Transverse colon (tissue), 4 donors: Measurements from ENCODE around the gene RASEF.

Source experiments
- EP300 ChIP-seq: sonication (generic); formaldehyde crosslinking; IDR thresholded peaks from one replicate; pipeline ENCODE4 v1.6.1; 2017; ENCODE audit warnings: antibody characterized with exemption, low read depth
- POLR2A ChIP-seq: fragments of 450-650 bp; IDR thresholded peaks from one replicate; pipeline ENCODE4 v1.6.1; 2016; ENCODE audit warnings: antibody characterized with exemption, mild to moderate bottlenecking, moderate library complexity
- POLR2AphosphoS5 ChIP-seq, 3 donors: sonication (generic); formaldehyde crosslinking; IDR thresholded peaks; one replicate each; pipeline ENCODE4 v1.6.1; 2016; ENCODE audit warnings: antibody characterized with exemption in 3 of 3
- TF ChIP-seq, protein P1 (sequence below), 5 experiments: fragments of 200-600 bp in 3 of 5; fragments of 450-650 bp in 2 of 5; sonication (generic) in 3 of 5; IDR thresholded peaks; 1 replicate in 2 of 5; 2 replicates in 3 of 5; pipeline ENCODE4 v1.5.1; 2016 to 2017; ENCODE audit warnings: antibody characterized with exemption in 5 of 5, inconsistent platforms in 3 of 5, mild to moderate bottlenecking in 2 of 5, moderate library complexity in 1 of 5

DNA sequence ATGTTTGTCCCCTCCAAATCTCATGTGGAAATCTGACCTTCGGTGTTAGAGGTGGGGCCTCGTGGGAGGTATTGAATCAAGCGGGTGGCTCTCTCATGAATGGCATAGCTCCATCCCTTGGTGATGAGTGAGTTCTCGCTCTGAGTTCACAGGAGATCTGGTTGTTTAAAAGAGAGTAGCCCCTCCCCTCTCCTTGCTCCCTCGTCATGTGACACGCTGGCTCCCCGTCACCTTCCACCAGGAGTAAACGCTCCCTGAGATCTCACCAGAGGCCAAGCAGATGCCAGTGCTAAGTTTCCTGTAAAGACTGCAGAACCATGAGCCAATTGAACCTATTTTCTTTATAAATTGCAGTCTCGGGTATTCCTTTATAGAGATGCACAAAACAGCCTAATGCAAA is 74.5 kb downstream of the RASEF start:
- TF ChIP-seq, protein P1, sequence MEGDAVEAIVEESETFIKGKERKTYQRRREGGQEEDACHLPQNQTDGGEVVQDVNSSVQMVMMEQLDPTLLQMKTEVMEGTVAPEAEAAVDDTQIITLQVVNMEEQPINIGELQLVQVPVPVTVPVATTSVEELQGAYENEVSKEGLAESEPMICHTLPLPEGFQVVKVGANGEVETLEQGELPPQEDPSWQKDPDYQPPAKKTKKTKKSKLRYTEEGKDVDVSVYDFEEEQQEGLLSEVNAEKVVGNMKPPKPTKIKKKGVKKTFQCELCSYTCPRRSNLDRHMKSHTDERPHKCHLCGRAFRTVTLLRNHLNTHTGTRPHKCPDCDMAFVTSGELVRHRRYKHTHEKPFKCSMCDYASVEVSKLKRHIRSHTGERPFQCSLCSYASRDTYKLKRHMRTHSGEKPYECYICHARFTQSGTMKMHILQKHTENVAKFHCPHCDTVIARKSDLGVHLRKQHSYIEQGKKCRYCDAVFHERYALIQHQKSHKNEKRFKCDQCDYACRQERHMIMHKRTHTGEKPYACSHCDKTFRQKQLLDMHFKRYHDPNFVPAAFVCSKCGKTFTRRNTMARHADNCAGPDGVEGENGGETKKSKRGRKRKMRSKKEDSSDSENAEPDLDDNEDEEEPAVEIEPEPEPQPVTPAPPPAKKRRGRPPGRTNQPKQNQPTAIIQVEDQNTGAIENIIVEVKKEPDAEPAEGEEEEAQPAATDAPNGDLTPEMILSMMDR (IDR thresholded peaks at IDR 0.05): no peak
- no peak for TF ChIP-seq EP300
- no peak for TF ChIP-seq POLR2AphosphoS5 (IDR thresholded peaks at IDR 0.05)
- no peak for TF ChIP-seq POLR2A
